Astrocyte (in vitro differentiated cells and primary cell): Measurements from ENCODE around the gene MYOF.

Experiments used
- CTCF ChIP-seq: IDR thresholded peaks from 2 replicates; pipeline ENCODE4 v1.5.1; 2011; ENCODE audit warnings: low read depth, mild to moderate bottlenecking, inconsistent platforms, low read length, moderate library complexity; ENCODE audit not compliant: insufficient read depth
- EZH2 ChIP-seq: IDR thresholded peaks from 2 replicates; pipeline ENCODE4 v1.6.1; 2012; ENCODE audit warnings: mild to moderate bottlenecking, low read length, inconsistent platforms; ENCODE audit not compliant: insufficient read depth

GRCh38 chr10:93476756-93477155, 5.4 kb downstream of the MYOF start:
- no peak for TF ChIP-seq CTCF
- no peak for TF ChIP-seq EZH2
